ENCODE measurements around the gene EEF2K. TPM values are rescaled to one million over a fixed set of nuclear protein-coding genes. Genes with fewer than 3 reads are reported as not detected.

Gene EEF2K
- total and polyA plus RNA-seq, 2 of the 13 experiments (the other 11 are each of a cell fraction or from before 2014, with no cell fraction given): 22.0 to 23.8 TPM

DNA sequence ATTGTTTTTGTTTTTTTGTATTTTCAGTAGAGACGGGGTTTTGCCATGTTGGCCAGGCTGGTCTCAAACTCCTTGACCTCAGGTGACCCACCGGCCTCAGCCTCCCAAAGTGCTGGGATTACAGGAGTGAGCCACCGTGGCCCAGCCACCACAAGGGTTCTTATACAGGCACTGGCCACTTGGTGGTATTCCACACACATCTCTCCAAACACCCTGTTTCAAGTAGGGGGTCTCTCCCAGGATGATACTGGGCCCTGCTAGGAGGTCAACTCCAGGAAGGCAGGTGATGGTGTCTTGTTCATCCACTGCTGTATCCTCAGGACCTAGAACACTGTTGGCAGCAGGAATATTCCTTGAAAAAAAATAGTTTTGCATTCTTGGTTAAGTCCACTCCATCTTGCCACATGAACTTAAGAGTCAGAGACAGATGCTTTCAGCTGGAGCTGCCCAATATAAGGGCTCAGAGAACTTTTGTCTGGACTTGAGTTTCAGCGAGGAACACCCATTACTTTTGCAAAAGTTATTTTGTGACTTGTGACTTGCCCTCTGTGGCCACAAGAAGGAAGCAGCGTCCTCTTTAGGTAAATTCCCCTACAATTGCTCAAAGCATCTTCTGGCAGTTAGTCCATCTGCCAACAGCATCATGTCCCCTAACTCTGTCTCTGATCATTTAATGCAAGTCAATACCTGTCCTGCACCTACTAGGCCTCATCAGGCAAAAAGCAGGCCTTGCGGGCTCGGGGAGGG lies 7.4 kb upstream of the EEF2K start (continued):
- TF ChIP-seq SMARCE1 (IDR thresholded peaks at IDR 0.05; ENCODE audit: borderline replicate concordance) (no peak), GATAD2A (CRISPR knock-in tag; IDR thresholded peaks at IDR 0.05) (0 out of 2 replicates have a peak, but pooled peaks have one; percentile 3), ZFP36L1 (CRISPR knock-in tag; IDR thresholded peaks at IDR 0.05) (no peak), ZC3H4 (CRISPR knock-in tag; IDR thresholded peaks at IDR 0.05; ENCODE audit: borderline replicate concordance) (no peak), ZNF800 (CRISPR knock-in tag; IDR thresholded peaks at IDR 0.05) (0 out of 2 replicates have a peak, but pooled peaks have one; percentile 27), ZKSCAN5 (CRISPR knock-in tag; IDR thresholded peaks at IDR 0.05) (no peak), HNRNPUL1 (IDR thresholded peaks at IDR 0.05; ENCODE audit: low read depth, low read length) (no peak), DNMT1 (CRISPR knock-in tag; IDR thresholded peaks at IDR 0.05) (no peak), ELF1 (CRISPR knock-in tag; IDR thresholded peaks at IDR 0.05) (no peak), ZFX (CRISPR knock-in tag; IDR thresholded peaks at IDR 0.05; ENCODE audit: low read depth) (no peak; the same call in 1 of the 2 replicates), DBP (CRISPR knock-in tag; IDR thresholded peaks at IDR 0.05; ENCODE audit: not compliant biosample characterization) (no peak), STAT5B (CRISPR knock-in tag; IDR thresholded peaks at IDR 0.05) (no peak), HDAC2 (CRISPR knock-in tag; IDR thresholded peaks at IDR 0.05) (no peak), SOX6 (IDR thresholded peaks at IDR 0.05) (no peak), SOX6 (CRISPR knock-in tag; IDR thresholded peaks at IDR 0.05) (no peak), KDM3A (CRISPR knock-in tag; IDR thresholded peaks at IDR 0.05; ENCODE audit: low read depth) (no peak), ZNF354B (CRISPR knock-in tag; IDR thresholded peaks at IDR 0.05) (no peak), ZZZ3 (CRISPR knock-in tag; IDR thresholded peaks at IDR 0.05; ENCODE audit: borderline replicate concordance) (no peak), CCAR2 (optimal IDR thresholded peaks at IDR 0.05; ENCODE audit: low read depth, low read length) (no peak), ZFP90 (CRISPR knock-in tag; IDR thresholded peaks at IDR 0.05; ENCODE audit: borderline replicate concordance) (0 out of 2 replicates have a peak, but pooled peaks have one; percentile 53)
- TF ChIP-seq, protein P1, sequence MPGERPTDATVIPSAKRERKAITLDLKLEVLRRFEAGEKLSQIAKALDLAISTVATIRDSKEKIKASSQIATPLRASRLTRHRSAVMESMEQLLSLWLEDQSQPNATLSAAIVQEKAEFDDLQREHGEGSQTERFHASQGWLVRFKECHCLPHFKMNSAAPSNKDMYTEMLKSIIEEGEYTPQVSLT (CRISPR knock-in tag; IDR thresholded peaks at IDR 0.05; ENCODE audit: borderline replicate concordance, low read depth): 0 out of 2 replicates have a peak, but pooled peaks have one; percentile 11
- TF ChIP-seq, protein P2, sequence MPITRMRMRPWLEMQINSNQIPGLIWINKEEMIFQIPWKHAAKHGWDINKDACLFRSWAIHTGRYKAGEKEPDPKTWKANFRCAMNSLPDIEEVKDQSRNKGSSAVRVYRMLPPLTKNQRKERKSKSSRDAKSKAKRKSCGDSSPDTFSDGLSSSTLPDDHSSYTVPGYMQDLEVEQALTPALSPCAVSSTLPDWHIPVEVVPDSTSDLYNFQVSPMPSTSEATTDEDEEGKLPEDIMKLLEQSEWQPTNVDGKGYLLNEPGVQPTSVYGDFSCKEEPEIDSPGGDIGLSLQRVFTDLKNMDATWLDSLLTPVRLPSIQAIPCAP (CRISPR knock-in tag; IDR thresholded peaks at IDR 0.05; ENCODE audit: low read depth): no peak
- TF ChIP-seq, protein P3, sequence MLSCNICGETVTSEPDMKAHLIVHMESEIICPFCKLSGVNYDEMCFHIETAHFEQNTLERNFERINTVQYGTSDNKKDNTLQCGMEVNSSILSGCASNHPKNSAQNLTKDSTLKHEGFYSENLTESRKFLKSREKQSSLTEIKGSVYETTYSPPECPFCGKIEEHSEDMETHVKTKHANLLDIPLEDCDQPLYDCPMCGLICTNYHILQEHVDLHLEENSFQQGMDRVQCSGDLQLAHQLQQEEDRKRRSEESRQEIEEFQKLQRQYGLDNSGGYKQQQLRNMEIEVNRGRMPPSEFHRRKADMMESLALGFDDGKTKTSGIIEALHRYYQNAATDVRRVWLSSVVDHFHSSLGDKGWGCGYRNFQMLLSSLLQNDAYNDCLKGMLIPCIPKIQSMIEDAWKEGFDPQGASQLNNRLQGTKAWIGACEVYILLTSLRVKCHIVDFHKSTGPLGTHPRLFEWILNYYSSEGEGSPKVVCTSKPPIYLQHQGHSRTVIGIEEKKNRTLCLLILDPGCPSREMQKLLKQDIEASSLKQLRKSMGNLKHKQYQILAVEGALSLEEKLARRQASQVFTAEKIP (CRISPR knock-in tag; IDR thresholded peaks at IDR 0.05; ENCODE audit: borderline replicate concordance): no peak
- TF ChIP-seq, protein P4, sequence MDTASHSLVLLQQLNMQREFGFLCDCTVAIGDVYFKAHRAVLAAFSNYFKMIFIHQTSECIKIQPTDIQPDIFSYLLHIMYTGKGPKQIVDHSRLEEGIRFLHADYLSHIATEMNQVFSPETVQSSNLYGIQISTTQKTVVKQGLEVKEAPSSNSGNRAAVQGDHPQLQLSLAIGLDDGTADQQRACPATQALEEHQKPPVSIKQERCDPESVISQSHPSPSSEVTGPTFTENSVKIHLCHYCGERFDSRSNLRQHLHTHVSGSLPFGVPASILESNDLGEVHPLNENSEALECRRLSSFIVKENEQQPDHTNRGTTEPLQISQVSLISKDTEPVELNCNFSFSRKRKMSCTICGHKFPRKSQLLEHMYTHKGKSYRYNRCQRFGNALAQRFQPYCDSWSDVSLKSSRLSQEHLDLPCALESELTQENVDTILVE (CRISPR knock-in tag; IDR thresholded peaks at IDR 0.05): no peak

All from HepG2 (cell line).